OCI-M2 (cell line): ENCODE measurements around the gene USP46.

ENCODE experiments used
- DNase-seq: peaks from one replicate; lab custom pipeline; 2025; ENCODE audit not compliant: unreplicated experiment; lab: John Stamatoyannopoulos, UW

USP46 gene

DNA sequence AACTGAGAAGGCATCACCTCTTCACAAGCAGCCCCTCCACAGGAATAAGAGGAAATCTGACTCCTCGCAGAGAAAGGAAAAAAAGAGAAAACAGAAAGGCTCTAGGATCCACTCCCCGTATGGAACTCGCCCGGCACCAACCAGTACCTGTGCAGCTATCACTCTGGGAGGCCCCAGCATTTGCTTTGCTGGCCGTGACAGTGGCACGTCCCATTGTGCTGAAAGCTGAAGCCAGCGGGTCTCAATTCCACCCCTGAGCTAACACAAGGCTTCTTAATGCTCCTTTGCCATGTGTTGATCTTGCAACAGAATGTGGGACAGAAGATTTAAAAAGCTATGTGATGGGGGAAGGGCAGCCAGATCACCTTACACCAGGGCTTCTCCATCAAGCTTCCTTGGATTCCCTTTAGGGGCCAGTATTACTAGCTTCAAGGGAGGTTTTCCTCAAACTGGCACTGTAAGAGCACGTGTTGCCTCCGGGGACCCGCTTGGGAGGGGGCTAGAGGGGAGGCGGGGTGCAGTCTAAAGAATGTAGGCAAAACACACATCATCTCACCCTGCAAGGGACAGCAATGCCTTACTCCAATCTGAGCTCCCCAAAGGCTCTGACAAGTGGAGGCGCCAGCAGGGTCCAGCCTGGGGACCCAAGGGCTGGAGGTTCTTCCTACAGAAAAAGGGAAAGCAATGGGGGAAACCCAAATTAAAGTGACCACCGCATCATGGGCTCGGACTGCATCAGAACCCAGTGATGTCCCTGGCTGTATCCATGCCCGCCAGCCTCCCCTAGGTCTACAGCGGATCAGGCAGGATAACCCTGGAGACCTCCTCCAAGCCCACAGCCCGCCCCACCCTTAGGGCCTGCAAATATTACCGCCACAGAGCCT lies 1.2 kb downstream of the USP46 start:
- no peak for DNase-seq

DNA sequence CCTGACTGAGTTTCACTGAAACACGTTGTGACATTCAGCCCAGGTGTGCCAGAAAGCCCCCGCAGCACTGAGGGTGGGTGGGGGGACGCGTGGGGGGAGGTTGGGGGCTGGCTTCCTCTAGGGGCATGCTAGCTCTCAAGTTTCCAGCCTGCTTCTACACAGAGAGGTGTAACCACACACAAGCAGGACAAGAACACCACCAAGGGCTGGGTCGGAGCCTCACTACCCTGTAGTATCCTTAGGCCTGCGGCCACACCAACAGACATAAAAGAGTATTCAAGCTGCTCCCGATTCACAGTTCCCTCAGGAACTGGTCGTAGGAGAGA lies 1.8 kb downstream of the USP46 start:
- no peak for DNase-seq

DNA sequence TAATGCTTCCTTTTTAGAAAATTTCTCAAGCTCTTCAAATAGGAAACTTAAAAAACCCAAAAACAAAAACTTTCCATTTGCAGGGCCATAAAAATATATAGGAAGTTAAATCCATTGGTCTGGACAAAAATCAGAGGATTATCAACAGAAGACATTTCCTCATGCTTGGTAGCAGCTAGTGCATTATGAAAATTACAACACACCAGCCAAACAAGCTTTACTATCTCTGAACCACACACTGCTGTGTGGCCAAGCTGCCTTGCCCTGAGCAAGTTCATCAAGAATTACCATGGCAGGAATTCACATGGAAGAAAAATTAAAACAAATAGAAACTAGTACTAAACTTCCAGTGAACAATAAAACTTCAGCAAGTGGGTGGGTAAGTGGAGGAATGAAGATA lies 3.6 kb downstream of the USP46 start:
- DNase-seq, result no peak

DNA sequence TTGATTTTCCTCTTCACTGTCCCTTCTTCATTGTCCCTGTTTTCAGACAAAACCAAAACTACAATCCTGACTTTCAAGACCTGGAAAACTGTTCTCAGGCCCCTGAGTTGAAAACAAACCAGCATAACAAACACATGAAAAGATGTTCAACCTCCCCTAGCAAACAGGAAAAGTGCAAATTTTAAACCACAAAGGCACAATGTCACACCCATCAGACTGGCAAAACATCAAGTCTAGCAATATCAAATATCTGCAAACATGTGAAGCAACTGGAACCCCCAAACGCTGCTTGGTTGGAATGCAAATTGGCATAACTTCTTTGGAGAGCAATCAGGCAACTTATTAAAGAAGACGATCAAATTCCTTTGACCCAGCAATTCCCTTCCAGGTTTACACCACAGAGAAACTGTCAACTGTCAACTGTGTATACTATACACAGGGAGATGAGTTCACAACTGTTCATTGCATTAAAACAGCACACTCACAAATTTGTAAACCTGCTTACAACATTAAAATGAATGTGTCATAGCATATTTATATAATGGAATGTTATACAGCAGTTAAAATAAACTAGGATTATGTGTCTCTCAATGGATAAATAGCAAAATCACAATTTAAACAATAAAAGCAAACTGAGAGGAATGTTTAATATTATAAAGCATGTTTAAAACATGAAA lies 7.0 kb downstream of the USP46 start:
- no peak for DNase-seq

GRCh38 chr4:52648836-52649235 lies 10.3 kb downstream of the USP46 start:
- DNase-seq, result no peak

DNA sequence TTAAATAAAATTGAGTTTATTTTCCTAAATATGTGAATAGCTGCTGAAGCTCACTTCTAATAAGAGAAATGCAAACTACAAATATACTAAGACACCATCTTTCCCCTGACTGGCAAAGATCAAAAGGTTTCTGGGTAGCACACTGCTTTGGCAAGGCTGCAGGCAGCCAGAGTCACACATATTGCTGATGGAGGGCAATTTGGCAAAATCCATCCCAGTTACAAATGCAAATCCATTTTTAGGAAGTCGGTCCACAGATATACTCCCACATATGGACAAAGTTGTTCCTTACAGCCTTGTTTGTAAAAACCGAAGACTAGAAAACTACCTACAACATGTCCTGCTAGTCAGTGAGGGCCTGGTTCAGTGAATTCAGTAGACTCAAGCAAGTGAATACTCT lies 12.4 kb downstream of the USP46 start:
- no peak for DNase-seq

DNA sequence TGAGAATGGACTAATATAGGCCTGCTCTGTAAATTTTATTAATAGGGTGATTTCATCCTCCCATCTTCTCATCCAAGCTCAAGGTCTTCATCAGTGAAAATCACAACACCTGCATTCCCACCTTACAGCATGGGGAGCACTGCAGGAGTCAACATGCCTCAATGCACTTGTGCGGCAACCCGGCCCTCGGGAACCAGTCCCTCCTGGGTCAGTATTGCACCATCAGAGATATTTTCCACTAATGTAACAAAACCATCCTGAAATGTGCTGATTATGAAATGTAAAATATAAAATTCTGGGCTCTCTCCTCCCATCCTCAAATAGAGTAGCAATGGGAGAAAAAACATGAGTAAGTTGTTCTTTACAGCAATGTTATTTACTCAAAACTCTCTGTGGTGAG lies 13.0 kb downstream of the USP46 start:
- DNase-seq, result no peak

- DNase-seq, result no peak
Observed at GRCh38 chr4:52645300-52645699, 13.8 kb downstream of the USP46 start.

GRCh38 chr4:52643785-52644244 lies 15.3 kb downstream of the USP46 start:
- no peak for DNase-seq

DNA sequence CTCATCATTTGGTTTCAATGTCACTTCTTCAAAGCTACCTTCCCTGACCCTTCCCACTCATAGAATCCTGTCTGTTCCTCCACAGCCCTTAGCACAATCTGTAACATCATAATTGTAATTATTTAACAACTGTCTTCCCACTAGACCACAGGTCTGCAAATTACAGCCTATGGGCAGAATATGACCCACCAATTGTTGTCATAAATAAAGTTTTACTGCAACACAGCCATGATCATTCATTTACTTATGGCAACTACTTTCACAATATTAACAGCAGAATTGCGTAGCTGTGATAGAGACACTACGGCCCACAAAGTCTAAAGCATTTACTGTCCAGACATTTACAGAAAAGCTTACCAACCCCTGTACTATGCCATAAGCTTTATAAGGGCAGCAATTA lies 15.9 kb downstream of the USP46 start:
- DNase-seq, result no peak

DNA sequence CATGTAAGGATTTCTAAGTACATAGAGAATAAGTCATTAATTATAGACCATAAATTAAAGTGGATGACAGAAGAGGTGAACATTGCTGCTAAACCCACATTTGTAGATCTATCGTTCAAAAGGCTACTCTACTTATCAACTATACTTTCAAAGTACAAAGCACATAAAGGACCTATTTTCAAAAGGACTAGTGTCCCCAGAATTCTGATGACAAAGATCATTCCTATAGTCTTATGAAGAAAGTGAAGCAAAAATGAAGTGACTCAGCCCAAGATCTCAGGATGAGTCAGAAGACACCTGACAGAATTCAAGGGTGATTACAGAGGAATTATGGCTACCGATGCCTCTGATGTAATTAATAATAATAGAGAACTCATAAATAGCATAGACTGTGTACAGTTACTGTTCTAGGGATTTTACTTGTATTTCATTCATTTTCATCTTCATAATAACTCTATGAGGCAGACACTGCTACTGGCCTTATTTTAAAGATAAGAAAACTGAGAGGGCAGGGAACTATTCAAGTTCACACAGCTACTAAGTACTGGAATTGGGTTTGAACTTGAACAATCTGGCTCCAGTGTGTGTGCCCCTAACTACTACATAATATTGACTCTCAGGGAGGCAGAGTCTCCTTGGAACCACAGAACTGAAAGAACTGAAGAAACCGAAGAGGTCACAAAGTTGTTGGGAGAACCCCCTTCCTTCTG lies 17.1 kb downstream of the USP46 start:
- DNase-seq, result no peak

DNA sequence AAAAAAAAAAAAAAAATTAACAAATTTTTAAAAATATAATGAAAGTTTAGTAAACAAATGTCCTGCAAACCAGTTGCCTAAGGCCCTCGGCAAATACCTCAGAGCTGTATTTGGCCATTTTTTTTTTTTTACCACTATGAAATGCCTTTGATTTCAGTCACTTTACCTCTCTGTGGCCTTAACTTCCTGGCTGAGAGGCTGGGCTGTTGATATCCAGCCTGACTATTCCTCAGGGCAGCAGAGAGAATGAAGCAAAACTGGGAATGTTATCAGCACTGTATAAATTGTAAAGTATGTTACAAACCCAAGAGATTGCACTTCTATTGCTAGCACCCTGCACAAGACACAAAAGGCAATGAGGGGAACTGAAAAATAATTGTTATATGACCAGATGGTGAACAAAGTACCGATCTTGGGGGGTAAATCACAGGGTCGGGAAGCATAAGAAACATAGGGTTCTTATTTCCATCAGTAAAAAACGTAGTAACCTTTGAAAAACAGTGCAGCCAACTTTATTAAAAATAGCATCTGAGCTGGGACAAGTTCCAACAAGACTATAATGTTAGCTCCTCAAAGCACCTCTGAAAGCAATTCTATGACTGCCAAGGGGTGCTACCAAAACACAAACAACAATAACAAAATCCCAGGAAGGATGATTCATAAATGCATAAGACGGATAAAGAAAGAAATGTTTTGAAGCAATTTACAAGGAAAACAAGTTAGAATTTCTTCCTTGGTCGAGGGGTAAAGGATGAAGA lies 18.1 kb downstream of the USP46 start:
- no peak for DNase-seq

DNA sequence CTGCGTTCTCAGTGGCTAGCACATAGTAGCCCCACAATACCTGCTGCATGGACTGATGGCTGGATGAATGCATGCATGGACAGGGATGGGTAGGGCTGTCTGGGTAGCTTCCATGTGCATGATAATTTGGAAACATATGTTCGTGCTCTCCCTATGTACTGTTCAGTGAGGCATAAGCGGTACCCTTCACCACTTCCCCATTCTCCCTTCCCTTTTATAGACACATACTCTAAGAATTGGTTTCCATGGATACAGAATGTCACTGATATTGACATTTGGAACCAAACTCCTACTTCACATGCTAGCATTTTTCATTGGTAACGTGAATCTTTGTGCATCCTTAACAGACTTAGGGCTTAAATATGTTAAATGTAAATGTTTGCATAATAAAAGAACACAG lies 20.4 kb downstream of the USP46 start:
- no peak for DNase-seq

DNA sequence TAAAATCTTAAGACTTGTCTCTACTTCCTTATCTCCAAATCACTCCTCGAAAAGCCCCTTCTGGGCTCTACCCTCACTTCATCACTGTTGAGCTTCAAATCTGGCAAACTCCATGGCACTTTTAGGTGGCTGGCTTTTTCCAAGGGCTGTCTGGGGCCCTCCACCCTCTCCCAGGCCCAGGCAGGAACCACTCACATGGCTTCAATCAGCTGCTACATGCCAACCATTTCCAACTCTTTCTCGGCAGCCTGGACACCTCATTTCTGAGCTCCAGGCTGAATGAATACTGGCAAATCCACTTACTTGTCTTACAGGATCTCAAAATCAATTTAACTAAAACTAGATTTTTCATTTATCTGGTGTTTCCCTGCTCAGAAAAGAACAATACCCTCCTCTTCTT lies 22.0 kb downstream of the USP46 start:
- no peak for DNase-seq

DNA sequence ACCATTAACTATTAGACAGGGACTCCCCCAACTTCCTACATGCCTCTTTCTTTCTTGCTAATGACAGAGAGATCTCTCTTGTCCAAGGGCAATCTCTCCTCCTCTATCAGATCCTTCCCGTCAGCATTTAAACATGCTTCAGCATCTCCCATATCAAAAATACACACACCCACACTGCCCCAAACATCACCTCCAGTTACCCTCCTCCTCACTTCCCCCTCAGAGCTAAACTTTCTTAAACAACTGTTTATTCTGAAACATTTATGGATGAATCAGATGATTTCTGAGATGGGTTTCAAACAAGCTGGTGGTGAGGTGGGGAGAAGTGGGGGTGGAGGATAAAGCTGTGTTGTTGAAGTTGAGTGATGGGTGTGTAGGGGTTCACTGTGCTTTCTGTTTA lies 23.5 kb downstream of the USP46 start:
- DNase-seq, result no peak

DNA sequence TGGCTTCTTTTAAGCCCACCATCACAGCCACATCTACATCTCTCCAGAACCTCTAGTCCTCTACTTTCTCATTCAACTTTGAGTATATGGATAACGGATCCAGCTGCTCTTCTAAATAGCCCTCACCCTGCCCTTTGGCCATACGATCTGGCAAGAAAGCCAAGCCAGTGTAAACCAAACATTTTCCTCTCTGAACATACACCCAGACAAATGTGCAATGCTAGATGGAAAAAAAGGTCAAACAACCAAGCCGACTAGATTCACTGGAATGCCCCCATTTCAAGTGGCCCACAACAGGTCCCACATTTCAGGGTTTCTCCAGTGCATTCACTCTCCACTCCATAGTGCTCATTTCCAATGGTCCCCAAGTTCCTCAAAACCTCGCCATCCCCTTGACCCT lies 24.0 kb downstream of the USP46 start:
- no peak for DNase-seq

GRCh38 chr4:52633846-52634245 lies 25.3 kb downstream of the USP46 start:
- no peak for DNase-seq

- no peak for DNase-seq
Observed at GRCh38 chr4:52628974-52629373, 30.1 kb downstream of the USP46 start.

GRCh38 chr4:52628543-52628942 lies 30.6 kb downstream of the USP46 start:
- no peak for DNase-seq

DNA sequence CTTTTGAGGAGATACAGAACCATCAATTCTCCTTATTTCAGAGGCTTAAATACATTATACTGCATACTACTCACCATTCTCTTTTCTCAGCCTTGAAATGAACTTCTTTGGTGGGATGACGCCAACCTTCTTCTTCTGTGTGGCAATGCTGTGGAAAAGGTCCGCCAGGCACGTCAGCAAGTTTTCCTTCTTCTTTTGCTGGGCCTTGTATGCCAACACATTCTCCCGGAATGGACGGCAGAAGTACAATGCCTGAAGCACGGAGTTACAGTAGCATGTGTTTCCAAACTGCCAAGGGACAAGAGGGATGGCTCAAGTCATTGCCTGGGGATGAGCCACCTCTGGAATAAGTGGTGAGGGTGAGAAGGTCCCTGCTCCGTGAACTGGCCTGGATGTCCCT lies 31.2 kb downstream of the USP46 start:
- DNase-seq, result no peak

GRCh38 chr4:52625216-52625615 lies 33.9 kb downstream of the USP46 start:
- no peak for DNase-seq
